ENCODE data around the gene KATNAL2.
A peak's percentile ranks its signal among the peaks of the same experiment; 100 is the strongest.
"Not testable (repeated sequence)": the region's sequence is repeated elsewhere in the genome, so short reads cannot be mapped to it uniquely, and the experiment has no call there.

The KATNAL2 gene

DNA sequence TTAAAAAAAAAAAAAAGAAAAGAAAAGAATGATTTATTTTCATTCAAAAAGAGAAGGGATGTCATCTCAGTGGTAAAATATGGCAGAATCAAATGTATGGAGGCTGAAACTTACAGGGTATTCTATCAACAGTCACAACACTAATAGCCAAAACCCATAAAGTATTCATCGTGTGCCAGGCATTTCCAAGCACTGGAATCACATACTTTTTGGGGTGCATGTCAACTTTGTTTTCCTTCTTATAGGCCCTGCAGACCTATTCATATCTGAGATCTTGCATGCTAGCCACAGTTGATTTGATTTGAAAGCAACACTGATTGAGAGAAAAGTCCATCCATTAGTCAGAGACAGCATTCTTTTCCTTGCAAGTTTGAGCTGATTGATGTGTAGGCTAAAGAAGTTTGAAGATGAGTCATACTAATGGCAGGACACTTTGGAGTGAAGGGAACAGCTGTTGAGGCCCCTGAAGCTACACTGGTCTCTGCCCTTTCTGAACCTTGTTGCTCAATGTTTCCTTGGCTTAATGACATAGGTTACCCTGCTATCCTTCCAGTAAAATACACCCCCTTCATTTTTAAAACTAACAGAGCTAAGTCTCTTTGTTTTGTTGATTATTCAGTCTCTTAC is 22.0 kb downstream of the KATNAL2 start:
- peak; percentile 68 for DNase-seq (ENCODE audit: low spot score)

GRCh38 chr18:46939998-46940571 is 22.7 kb downstream of the KATNAL2 start:
- DNase-seq (ENCODE audit: low spot score), result no peak

DNA sequence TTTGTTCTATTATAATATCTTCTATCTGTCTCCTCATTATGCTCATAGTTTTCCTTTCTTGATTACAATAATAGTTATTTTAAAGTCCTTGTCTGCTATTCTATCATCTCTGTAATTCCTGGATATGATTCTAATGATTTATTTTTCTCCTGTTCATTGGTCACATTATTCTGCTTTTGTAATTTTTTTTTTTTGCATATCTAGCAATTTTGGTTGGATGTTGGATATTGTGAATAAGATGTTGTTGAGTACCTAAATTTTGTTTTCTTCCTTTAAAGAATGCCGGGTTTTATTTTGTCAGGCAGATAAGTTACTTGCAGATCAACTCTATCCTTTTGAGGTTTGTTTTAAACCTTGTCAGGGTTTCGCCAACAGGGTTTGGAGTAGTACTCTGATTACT is 25.2 kb downstream of the KATNAL2 start:
- no peak for DNase-seq (ENCODE audit: low spot score)

GRCh38 chr18:46946656-46947282 is 29.4 kb downstream of the KATNAL2 start:
- peak; percentile 72 for DNase-seq (ENCODE audit: low spot score)

DNA sequence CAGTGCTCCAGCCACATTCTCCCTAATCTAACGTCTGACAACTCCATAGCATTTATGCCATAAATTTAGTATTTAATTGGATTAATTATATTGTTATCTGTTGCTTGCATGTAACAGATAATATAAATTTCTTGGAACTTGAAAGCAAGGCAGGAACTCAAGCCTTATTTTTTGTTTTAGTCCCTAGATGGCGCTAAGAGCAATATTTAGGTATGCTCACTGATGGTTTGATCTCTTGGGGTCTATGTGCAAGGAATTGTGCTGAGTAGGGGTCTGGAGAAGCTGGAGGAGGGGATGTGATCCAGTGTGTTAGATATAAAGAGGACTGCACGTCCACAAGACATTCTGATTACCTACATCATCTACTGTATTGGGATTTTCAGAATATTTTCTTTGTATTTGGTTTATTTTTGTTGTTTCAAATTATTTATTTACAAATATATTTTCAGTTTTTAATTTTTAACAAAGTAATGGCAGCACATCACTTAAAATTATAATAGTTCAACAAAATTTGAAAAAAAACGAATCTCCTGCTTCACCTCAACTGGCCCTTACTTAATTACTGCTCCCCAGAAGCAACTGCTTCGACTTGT is 32.8 kb downstream of the KATNAL2 start:
- peak; percentile 20 for DNase-seq (ENCODE audit: low spot score)

- DNase-seq (ENCODE audit: low spot score), result no peak
Measured at GRCh38 chr18:46953195-46953594, 35.8 kb downstream of the KATNAL2 start.

GRCh38 chr18:46958209-46958608 is 40.8 kb downstream of the KATNAL2 start:
- no peak for DNase-seq (ENCODE audit: low spot score)

DNA sequence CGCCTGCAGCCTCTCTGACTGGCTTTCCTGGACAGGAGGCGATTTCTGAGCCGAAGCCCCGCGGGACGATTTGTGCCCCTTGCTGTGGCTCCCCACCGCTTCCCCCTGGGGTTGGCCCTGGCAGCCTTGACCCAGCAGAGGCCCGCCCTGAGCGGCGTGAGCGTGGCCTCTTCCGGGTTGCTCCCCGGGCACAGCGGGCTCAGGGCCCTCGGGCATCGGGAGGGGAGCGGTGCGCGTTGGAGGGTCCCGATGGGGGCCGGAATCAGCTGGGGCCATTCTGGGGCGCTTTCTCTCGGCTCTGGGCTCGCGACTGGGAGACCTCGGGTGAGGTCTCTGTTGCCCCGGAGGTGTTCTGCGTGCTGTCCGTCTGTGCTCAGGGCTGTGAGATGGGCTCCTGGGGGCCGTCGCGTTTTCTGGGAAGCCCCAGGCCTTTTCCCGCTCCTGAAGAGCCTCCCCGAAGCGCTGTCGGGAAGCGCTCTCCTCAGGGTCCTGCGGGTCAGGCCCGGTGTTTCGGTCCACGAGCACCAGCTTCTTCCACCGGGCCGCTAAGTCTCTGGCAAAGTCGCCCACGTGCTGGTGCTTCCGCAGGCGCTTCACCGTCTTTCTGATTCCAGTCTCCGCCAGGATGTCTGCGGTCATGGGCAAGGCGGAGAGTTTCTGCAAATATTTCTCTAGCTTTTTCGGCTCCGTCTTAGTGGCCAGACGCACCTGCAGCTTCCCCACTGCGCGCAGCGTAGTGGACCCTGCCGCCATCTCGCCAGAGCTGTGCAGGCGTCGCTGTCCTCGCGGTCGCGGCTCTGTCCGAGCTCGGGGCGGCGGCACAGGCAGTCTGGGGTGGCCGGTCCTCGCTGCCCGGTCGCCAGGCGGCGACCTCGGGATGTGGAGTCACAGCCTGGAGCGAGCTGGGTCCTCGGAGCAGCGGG is 46.5 kb downstream of the KATNAL2 start:
- DNase-seq (ENCODE audit: low spot score), result not testable (repeated sequence)

- DNase-seq (ENCODE audit: low spot score), result not testable (repeated sequence)
Measured at GRCh38 chr18:46964579-46965293, 47.3 kb downstream of the KATNAL2 start.

DNA sequence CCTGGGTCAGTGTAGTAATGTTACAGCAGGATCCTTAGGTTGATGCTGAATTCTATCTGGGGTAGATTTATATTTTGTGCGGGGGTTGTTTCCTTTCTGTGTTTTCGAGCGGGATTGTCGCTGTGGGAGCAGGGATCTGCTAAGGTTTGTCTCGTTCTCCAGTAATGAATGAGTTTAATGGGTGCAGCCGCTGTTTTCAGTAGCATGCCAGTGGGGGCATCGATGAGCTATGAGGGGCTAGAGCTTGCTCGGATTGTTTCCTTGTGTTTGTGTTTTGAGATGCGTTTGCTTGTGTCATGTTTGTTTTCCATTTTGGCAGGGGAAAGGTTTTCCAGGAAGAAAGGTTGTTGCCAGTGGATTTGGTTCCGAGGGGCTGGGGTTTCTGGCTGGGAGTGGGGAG is 48.9 kb downstream of the KATNAL2 start:
- DNase-seq (ENCODE audit: low spot score), result not testable (repeated sequence)

GRCh38 chr18:46969551-46969950 is 52.1 kb downstream of the KATNAL2 start:
- DNase-seq (ENCODE audit: low spot score), result not testable (repeated sequence)

DNA sequence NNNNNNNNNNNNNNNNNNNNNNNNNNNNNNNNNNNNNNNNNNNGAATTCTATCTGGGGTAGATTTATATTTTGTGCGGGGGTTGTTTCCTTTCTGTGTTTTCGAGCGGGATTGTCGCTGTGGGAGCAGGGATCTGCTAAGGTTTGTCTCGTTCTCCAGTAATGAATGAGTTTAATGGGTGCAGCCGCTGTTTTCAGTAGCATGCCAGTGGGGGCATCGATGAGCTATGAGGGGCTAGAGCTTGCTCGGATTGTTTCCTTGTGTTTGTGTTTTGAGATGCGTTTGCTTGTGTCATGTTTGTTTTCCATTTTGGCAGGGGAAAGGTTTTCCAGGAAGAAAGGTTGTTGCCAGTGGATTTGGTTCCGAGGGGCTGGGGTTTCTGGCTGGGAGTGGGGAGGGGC is 102.5 kb downstream of the KATNAL2 start:
- not testable (repeated sequence) for DNase-seq (ENCODE audit: low spot score)

GRCh38 chr18:47020757-47021156 is 103.4 kb downstream of the KATNAL2 start:
- not testable (repeated sequence) for DNase-seq (ENCODE audit: low spot score)

- not testable (repeated sequence) for DNase-seq (ENCODE audit: low spot score)
Measured at GRCh38 chr18:47022821-47023220, 105.4 kb downstream of the KATNAL2 start.

DNA sequence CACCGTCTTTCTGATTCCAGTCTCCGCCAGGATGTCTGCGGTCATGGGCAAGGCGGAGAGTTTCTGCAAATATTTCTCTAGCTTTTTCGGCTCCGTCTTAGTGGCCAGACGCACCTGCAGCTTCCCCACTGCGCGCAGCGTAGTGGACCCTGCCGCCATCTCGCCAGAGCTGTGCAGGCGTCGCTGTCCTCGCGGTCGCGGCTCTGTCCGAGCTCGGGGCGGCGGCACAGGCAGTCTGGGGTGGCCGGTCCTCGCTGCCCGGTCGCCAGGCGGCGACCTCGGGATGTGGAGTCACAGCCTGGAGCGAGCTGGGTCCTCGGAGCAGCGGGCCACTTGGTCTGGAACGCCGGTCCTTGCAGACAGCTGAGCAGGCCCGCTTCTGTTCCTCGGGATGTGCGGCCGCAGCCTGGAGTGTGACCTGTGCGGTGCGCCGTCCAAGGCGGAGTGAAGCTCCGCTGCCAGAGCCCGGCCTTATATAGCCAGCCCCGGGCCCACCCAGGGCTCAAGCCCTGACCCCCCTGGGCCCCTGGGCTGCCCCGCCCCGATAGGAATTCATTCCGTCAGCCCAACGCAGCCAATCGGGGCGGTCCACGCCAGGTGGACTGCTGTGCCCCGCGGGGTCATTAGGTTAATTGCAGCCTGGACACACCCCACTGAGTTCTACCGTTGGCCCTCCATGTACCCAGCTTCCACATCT is 106.5 kb downstream of the KATNAL2 start:
- DNase-seq (ENCODE audit: low spot score), result not testable (repeated sequence)

DNA sequence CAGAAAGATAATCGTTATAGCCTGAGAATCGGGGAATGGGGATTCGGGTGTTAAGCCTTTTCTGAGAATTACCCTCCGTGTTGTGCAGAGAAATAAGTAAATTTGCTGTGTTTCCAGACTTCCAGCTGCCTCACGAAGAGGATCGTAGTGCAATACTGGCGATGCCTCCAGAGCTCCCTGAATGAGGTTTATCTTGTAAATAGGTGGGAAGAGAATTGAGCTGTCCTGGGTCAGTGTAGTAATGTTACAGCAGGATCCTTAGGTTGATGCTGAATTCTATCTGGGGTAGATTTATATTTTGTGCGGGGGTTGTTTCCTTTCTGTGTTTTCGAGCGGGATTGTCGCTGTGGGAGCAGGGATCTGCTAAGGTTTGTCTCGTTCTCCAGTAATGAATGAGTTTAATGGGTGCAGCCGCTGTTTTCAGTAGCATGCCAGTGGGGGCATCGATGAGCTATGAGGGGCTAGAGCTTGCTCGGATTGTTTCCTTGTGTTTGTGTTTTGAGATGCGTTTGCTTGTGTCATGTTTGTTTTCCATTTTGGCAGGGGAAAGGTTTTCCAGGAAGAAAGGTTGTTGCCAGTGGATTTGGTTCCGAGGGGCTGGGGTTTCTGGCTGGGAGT is 108.3 kb downstream of the KATNAL2 start:
- not testable (repeated sequence) for DNase-seq (ENCODE audit: low spot score)

- not testable (repeated sequence) for DNase-seq (ENCODE audit: low spot score)
Measured at GRCh38 chr18:47028738-47029137, 111.3 kb downstream of the KATNAL2 start.

GRCh38 chr18:47029684-47030353 is 112.4 kb downstream of the KATNAL2 start:
- not testable (repeated sequence) for DNase-seq (ENCODE audit: low spot score)

GRCh38 chr18:47030887-47031286 is 113.5 kb downstream of the KATNAL2 start:
- not testable (repeated sequence) for DNase-seq (ENCODE audit: low spot score)

GRCh38 chr18:47032945-47033344 is 115.5 kb downstream of the KATNAL2 start:
- no peak for DNase-seq (ENCODE audit: low spot score)

All from kidney tubule cell (primary cell).